GM19324 (cell line): Measurements from ENCODE around the gene CSTPP1.

Source experiments
- ATAC-seq: cut with Tn5 transposase; IDR thresholded peaks from one replicate; pipeline ENCODE4 v1.9.1; 2021; ENCODE audit warnings: mild to moderate bottlenecking, moderate library complexity; ENCODE audit not compliant: unreplicated experiment, low FRiP score

Gene CSTPP1

GRCh38 chr11:47121731-47122130, 185.2 kb downstream of the CSTPP1 start:
- ATAC-seq: no peak

GRCh38 chr11:47123094-47123493, 186.5 kb downstream of the CSTPP1 start:
- no peak for ATAC-seq

DNA sequence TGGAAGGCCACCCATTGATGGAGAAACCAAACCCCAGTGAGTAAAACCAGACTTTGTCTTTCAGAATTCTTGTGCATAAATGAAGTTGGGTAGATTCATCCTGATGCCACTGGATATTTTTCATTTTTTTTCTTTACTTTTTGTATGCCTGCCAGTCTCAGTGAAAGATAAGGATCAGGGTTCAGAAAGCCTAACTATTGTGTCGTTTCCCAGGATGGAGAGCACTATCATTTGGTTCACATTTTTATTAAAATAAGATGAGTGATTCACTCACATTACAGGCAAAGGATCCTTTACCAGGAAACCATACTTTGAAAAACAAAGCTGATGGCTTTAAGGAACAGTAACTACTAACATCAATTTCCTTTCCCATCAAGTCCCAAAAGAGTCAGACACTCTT, 188.1 kb downstream of the CSTPP1 start:
- ATAC-seq: no peak

DNA sequence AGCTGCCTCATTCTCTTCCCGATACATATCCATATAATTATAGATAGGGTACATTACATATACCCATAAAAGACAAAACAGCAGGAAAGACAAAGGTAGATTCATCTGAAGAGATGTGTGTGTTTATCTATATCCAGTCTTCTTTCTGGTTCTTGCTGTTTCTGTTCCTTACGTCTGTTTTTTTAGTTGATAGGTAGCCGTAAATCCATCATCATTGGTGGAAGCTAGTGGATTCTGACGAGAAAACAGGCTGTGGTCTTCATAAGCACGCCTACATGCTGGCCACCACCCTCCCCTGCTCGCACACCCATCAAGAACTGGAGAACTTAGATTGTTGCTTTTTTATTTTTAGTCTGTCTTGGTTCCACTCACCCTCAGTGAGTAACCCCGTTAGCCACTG, 188.5 kb downstream of the CSTPP1 start:
- ATAC-seq: no peak

- ATAC-seq: no peak
These were observed 190.7 kb downstream of the CSTPP1 start for GRCh38 chr11:47127213-47127612.

DNA sequence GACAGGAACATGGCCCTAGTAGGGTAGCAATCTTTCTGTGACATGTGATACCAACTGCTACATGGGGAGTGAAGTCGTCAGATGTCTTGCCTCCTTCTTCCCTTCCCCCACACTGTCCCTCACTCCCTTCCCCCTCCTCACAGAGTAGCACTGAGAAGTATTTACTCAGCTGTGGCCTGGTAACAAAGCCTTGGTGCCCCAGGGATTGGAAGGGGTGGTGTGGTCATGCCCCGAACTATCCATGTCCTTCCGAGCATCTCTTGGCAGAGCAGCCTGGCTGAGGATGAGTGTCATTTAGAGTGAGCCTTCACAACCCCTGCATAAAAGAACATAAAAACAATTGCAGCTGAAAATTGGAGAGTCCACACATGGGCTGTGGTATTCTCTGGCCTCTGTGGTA, 194.0 kb downstream of the CSTPP1 start:
- ATAC-seq: no peak

- no peak for ATAC-seq
These were observed 194.6 kb downstream of the CSTPP1 start for GRCh38 chr11:47131136-47131535.

DNA sequence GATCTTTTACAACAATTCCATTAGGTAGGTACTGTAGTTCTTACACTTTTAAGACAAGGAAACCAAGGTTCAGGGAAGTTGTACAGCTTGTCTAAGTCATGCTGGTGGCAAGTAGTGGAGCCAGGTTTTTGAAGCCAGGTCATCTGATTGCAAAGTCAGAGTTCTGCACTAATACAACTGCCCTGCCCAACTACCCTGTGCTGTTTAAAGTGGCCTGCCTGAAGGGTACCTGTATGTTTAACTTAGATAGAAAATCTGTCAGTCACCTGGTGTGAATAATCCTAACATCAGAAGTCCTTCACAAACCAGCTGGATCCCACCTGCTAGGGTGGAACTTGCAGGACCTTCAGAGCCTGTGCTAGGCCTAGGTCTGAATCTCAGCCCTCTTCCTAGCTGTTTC, 195.9 kb downstream of the CSTPP1 start:
- no peak for ATAC-seq

DNA sequence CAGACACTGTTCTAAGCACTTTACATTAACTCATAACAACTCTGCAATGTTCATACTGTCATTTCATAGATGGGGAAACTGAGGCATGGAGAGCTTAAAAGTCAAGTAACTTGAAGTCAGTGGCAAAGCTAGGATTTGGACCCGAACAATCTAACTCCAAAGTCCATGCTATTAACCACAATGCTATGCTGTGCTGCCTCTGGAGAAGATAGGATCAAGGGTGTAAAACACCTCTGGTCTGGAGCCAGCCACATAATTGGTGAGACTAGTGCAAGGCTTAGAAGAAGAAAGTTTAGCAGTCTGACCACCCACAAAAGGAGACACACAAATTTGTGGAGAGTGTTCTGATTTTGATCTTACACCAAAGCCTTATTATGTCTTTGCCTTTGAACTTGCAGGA, 196.4 kb downstream of the CSTPP1 start:
- no peak for ATAC-seq

DNA sequence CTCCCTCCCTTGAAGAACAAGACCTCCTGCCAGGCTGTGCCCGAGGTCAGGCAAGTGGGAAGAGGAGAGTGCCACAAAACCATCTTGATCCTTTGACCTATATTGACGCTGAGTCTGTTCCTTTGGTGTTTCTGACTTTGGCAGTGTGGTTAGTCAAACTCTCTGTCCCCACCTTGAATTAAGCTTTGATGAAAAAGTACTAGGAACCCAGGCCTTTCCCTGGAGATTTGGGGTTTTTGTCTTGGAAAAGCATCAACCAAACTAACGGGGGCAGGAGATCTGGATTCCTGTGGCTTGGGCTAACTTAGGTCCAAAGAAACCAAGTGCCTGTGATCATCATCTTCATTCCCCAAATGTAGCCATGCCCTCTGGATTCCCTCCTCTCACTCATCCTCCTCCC, 199.8 kb downstream of the CSTPP1 start:
- no peak for ATAC-seq

GRCh38 chr11:47136921-47137320, 200.4 kb downstream of the CSTPP1 start:
- no peak for ATAC-seq

DNA sequence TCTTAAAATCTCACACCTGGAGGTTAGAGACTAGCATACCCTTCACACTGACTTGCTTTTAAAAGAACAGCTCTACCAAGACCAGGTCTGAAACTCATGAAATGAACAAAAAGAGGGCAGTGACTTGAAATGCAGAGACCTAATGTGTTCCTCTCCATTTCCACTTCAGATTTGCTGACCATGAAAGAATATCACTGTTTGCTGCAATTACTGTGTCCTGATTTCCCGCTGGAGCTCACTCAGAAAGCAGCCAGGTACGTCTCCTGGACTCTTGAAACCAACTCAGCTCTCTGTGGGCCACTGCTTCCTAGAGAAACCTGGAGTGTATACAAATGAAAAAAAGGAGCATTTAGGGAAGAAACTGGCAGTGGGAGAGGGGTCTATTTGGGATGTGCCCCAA, 200.9 kb downstream of the CSTPP1 start:
- no peak for ATAC-seq

GRCh38 chr11:47139878-47140277, 203.3 kb downstream of the CSTPP1 start:
- no peak for ATAC-seq

GRCh38 chr11:47143322-47143721, 206.8 kb downstream of the CSTPP1 start:
- no peak for ATAC-seq

DNA sequence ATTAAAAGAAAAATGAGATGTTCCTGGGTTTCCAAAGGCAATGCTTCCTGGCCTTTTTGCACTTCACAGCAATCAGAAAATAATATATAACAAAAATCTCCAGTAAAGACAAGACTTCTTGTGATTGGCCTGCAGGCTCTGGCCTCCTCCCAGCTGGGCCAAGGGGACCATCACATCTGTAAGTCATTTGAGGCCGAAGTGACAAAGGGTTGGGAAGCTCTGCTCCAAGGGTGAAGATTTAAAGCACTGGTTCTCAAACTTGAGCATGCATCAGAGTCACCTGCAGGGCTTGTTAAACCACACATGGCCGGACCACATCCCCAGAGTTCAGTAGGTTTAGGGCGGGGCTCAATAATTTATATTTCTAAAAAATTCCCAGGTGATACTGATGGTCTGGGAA, 208.0 kb downstream of the CSTPP1 start:
- no peak for ATAC-seq

DNA sequence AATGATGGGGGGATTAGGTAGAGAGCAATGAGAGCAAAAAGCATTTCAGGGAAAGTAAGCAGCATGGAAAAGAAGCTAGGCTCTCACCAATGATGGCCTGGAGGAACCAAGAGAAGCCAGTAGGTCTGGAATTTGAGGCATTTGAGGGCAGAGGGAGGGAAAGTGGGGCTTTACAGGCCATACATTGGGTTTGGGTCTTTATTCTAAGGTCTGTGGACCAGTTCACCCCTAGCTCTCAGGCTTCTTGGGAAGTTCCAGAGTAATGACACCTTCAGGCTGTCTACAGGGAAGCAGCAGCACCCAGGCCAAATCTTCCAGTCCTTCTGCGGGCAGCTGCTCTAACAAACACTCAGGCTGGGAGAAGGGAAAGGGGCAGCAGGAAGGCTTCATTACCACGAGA, 210.7 kb downstream of the CSTPP1 start:
- ATAC-seq: no peak

- ATAC-seq: no peak
These were observed 211.1 kb downstream of the CSTPP1 start for GRCh38 chr11:47147681-47148080.

DNA sequence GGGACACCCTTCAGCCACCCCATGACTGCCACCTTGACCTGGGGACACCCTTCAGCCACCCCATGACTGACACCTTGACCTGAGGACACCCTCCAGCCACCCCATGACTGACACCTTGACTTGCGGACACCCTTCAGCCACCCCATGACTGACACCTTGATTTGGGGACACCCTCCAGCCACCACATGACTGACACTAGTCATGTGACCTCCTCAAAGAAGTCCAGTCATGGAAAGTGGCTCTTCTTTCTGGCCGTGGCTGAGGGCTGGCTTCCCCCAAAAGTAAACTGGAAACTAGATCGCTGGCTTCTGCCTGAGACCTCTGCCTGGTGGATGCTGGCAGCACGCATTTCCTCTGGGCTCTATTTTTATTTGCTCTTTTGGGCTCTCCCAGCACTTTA, 211.7 kb downstream of the CSTPP1 start:
- ATAC-seq: no peak

GRCh38 chr11:47148903-47149531, 212.5 kb downstream of the CSTPP1 start:
- ATAC-seq: no peak

- ATAC-seq: no peak
These were observed 213.2 kb downstream of the CSTPP1 start for GRCh38 chr11:47149782-47150181.

DNA sequence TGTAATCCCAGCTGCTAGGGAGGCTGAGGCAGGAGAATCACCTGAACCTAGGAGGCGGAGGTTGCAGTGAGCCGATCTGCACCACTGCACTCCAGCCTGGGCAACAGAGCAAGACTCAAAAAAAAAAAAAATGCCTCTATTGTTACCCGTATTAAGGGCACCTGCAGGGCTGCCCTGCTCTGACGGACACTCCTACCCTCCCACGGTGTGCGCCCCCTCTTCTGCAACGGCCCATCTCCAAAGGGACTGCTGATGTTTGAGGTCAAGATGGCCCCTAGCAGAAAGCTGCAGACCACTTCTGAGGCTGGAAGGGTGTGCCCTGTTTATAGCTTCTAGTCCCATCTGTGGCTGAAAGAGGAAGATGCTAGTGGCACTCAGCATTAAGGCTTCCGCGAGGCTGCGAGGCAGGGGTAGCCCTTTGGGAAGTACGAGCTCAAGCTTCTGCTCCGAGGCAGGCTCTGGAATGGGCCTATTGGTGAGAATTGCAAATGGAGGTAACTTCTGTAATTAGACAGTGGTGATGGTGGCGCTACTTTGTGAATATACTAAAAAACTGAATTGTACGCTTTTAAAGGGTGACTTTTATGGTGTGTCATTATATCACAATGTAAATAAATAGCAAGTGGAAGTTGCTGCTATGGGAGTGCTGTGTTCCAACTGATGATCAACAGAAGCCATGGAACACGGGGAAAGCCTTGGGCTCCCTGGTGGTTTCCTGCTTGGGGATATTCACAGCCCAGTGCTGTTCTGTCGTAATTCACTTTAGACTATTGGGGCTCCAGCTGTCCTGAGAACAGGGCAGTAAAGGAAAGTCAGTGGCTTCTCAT, 215.8 kb downstream of the CSTPP1 start:
- ATAC-seq: no peak
